Measurements from ENCODE around the gene NUDT11. TPM values are rescaled to one million over a fixed set of nuclear protein-coding genes. Genes with fewer than 3 reads are reported as not detected.
"Not testable (repeated sequence)": the region's sequence is repeated elsewhere in the genome, so short reads cannot be mapped to it uniquely, and the experiment has no call there.

Gene NUDT11
- total and polyA plus RNA-seq, 2 donors (not counting 3 experiments of a cell fraction or from before 2014, with no cell fraction given): 3.9 to 4.3 TPM

DNA sequence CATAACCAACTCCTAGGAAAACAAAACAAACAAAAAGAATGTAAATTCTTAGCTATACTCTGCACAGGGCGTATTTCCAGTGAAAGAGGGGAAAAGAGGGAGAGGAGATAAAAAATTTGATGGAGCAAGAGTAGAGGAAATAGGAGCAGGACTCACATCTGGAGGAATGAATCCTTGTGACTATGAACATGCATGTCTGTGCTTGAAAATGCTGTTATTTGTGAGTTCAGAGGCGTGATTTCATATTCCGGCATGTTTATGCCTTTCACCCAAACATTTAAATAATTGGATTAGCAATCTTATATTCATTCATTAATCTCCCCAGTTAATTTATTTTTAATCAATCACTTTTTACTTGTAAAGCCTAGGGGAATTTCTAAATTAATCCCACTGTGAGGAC lies 11.2 kb upstream of the NUDT11 start:
- ChIA-PET CTCF (no interaction called here), POLR2A (no interaction called here)
- H3K9me3 ChIP-seq (replicated peaks; ENCODE audit: control insufficient read depth, insufficient read depth, low read length): no peaks in the 10 kb centered on the region
- no peak for TF ChIP-seq FOS (IDR thresholded peaks at IDR 0.05; ENCODE audit: borderline replicate concordance, insufficient read depth, low read length)
- TF ChIP-seq EZH2 (IDR thresholded peaks at IDR 0.05; ENCODE audit: borderline replicate concordance, low read depth, low read length, severe bottlenecking): no peak
- TF ChIP-seq POLR2AphosphoS5 (IDR thresholded peaks at IDR 0.05; ENCODE audit: insufficient read depth, low read depth, low read length): no peak
- TF ChIP-seq MAX (IDR thresholded peaks at IDR 0.05; ENCODE audit: insufficient read depth, insufficient read length): no peak
- no peak for TF ChIP-seq JUN (IDR thresholded peaks at IDR 0.05; ENCODE audit: borderline replicate concordance, insufficient read depth, insufficient read length, low read depth)
- no peak for TF ChIP-seq MYC (IDR thresholded peaks at IDR 0.05; ENCODE audit: low read depth, low read length)
- TF ChIP-seq POLR2A (IDR thresholded peaks at IDR 0.05; ENCODE audit: low read depth, low read length): no peak
- TF ChIP-seq GATA2 (IDR thresholded peaks at IDR 0.05; ENCODE audit: insufficient read depth, insufficient read length, low read depth, low read length): no peak
- TF ChIP-seq, protein P1, sequence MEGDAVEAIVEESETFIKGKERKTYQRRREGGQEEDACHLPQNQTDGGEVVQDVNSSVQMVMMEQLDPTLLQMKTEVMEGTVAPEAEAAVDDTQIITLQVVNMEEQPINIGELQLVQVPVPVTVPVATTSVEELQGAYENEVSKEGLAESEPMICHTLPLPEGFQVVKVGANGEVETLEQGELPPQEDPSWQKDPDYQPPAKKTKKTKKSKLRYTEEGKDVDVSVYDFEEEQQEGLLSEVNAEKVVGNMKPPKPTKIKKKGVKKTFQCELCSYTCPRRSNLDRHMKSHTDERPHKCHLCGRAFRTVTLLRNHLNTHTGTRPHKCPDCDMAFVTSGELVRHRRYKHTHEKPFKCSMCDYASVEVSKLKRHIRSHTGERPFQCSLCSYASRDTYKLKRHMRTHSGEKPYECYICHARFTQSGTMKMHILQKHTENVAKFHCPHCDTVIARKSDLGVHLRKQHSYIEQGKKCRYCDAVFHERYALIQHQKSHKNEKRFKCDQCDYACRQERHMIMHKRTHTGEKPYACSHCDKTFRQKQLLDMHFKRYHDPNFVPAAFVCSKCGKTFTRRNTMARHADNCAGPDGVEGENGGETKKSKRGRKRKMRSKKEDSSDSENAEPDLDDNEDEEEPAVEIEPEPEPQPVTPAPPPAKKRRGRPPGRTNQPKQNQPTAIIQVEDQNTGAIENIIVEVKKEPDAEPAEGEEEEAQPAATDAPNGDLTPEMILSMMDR (IDR thresholded peaks at IDR 0.05; ENCODE audit: extremely low read depth in 1 of 2, insufficient read depth in 1 of 2, low read depth in 1 of 2, low read length in 2 of 2): no peak
- DNase-seq (ENCODE audit: low read depth, low spot score): no peak
- no peaks in the 10 kb centered on the region for H3K79me2 ChIP-seq (ENCODE audit: control insufficient read depth, insufficient read depth, low read length)
- H4K20me1 ChIP-seq (replicated peaks; ENCODE audit: control insufficient read depth, extremely low read depth, insufficient read depth, low read length): no peaks in the 10 kb centered on the region
- H3K4me3 ChIP-seq (replicated peaks in 1 of 3; ENCODE audit: insufficient read depth in 1 of 3, low read depth in 1 of 3, low read length in 3 of 3): no peak overlapping the region
- FAIRE-seq: no peak
- H3K27me3 ChIP-seq (ENCODE audit: control insufficient read depth in 2 of 2, insufficient read depth in 2 of 2, low read length in 2 of 2): no peaks in the 10 kb centered on the region
- dilution Hi-C loops (cut with MboI; ENCODE audit: extremely low pct_ligation_motif_present, low sequenced_read_pairs) (no loop called here), intact Hi-C loops (cut with micrococcal nuclease) (no loop called here)
- H3K36me3 ChIP-seq (ENCODE audit: control insufficient read depth in 2 of 2, extremely low read depth in 1 of 2, insufficient read depth in 2 of 2, low read length in 2 of 2): no peaks in the 10 kb centered on the region
- H3K4me1 ChIP-seq (ENCODE audit: control insufficient read depth, extremely low read depth, insufficient read depth, low read length): no peaks in the 10 kb centered on the region
- no peak overlapping the region for H2AFZ ChIP-seq (ENCODE audit: low read depth, low read length)
- no peak overlapping the region for H3K27ac ChIP-seq (ENCODE audit: insufficient read depth, low read depth, low read length)
- no TSS peak for BruUV-seq (replicated peaks)
- H3K4me2 ChIP-seq (ENCODE audit: insufficient read depth, low read length): no peak overlapping the region
- no peak overlapping the region for H3K9ac ChIP-seq (replicated peaks; ENCODE audit: extremely low read depth, insufficient read depth, low read length)
- no peaks in the 10 kb centered on the region for H3K9me1 ChIP-seq (replicated peaks; ENCODE audit: control insufficient read depth, extremely low read depth, insufficient read depth, low read length)

DNA sequence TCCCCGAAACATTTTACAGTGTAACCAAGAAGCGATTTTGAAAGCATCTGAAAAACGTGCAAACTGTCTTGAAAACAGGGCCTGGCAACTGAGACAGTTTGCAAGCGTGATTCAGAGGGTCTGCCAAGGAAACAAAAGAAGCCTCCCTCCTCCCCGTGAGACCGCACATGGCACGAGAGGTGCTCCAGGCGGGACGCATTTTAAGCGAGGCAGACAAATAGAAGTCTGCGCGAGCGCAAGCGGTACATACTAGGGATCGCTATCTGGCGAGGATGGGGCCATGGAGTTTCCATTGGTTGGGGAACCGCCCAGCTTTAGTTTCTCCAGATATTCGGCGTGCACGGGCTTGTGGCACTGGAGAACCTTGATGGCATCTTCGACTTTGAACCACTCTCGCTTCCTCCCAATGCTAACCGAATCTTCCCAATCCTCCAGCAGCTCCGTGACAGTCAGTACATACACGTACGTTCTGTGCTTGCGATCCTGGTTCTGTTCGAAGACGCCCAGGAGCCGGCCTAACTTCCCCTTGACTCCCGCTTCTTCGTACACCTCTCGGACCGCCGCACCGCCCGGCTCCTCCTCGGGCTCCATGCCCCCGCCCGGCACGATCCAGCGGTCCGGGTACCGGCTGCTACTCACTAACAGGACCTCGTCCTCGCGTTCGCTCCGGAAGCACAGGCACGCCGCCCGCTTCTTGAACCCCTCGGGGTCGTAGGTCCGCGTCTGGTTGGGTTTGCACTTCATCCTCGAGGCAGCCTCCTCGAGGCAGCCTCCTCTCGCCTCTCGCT lies 497 bp downstream of the NUDT11 start:
- dilution Hi-C loops (cut with MboI; ENCODE audit: extremely low pct_ligation_motif_present, low sequenced_read_pairs); H3K79me2 ChIP-seq (ENCODE audit: control insufficient read depth, insufficient read depth, low read length); H3K9me1 ChIP-seq (replicated peaks; ENCODE audit: control insufficient read depth, extremely low read depth, insufficient read depth, low read length); H3K27me3 ChIP-seq (ENCODE audit: control insufficient read depth in 2 of 2, insufficient read depth in 2 of 2, low read length in 2 of 2); H3K9me3 ChIP-seq (replicated peaks; ENCODE audit: control insufficient read depth, insufficient read depth, low read length); H3K4me1 ChIP-seq (ENCODE audit: control insufficient read depth, extremely low read depth, insufficient read depth, low read length); H4K20me1 ChIP-seq (replicated peaks; ENCODE audit: control insufficient read depth, extremely low read depth, insufficient read depth, low read length); H3K27ac ChIP-seq (ENCODE audit: insufficient read depth, low read depth, low read length); BruUV-seq (replicated peaks); H3K36me3 ChIP-seq (ENCODE audit: control insufficient read depth in 2 of 2, extremely low read depth in 1 of 2, insufficient read depth in 2 of 2, low read length in 2 of 2); H3K9ac ChIP-seq (replicated peaks; ENCODE audit: extremely low read depth, insufficient read depth, low read length); POLR2A ChIA-PET: not testable (repeated sequence)
- DNase-seq (ENCODE audit: low read depth, low spot score) (peak; percentile 10), FAIRE-seq (peak; percentile 88)
- Histone ChIP-seq H3K4me2 (ENCODE audit: insufficient read depth, low read length) (peak overlapping the region; percentile 51), H2AFZ (ENCODE audit: low read depth, low read length) (peak overlapping the region; percentile 78), H3K4me3 (replicated peaks in 1 of 3; ENCODE audit: insufficient read depth in 1 of 3, low read depth in 1 of 3, low read length in 3 of 3) (peak overlapping the region; percentile 23 to 56 (median 45))
- CTCF ChIA-PET: interaction anchor here (1.0 kb wide), 1 partner anchor 8 kb away, joined by 4 read pairs; no protein-coding TSS in a partner anchor
- intact Hi-C loops (cut with micrococcal nuclease): loop anchor here (10.0 kb wide), 1 partner anchor 769 kb away; no protein-coding TSS in a partner anchor
